Raji (cell line): ENCODE data around the gene MAML3.

Experiments used
- POLR2A ChIP-seq: IDR thresholded peaks from 2 replicates; pipeline ENCODE4 v1.6.1; 2011; ENCODE audit warnings: low read depth, low read length, control low read depth; ENCODE audit not compliant: insufficient read depth

MAML3 gene

DNA sequence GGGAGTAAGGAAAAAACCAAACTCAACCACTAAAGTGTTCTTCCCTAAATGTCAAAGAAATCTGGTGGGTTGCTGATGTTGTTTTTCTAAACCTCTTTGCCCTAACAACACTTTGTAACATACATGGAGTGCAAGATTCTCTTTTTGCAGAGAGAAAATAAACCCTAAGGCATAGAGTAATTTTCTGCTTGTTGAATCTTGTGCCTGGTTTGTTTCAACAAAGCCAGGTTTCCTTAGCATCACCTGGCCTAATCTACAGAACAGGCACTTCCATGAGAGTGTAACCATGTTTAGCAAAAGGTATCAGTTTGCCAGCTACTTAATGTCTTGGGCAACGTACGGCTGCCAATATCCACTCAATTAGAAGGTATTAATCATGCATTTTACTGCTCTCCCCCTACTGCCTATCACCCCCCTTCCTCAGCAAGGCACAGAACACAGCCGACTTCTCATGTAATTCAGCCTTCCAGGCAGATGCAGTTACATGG is 219.2 kb downstream of the MAML3 start:
- no peak for TF ChIP-seq POLR2A

DNA sequence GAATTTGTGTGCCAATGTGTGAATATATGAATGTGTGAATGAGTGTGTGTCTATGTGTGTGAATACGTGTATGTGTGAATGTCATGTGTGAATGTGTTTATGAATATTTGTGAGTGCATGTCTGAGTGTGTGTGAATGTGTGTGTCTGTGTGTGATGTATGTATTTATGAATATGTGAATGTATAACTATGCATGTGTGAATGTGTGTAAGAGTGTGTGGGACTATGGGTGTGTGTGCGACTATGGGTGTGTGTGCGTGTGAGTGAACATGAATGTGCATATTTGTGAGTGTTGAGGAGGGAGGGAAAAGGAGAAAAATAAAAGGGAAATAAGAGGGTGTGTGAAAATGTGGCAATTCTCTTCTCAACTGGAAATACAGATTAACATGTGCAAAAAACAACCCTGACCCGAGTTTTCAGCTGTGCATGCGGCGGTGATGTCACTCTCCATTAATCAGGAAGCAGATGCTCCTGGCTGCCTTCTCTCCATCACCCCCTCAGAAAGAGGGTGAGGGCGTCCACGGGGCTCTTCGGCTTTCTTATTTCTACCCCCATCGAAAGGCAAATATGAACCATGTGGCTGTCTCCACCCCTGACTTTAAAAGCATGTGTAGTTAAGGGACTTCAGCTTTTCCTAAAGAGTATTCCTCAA is 219.8 kb downstream of the MAML3 start:
- no peak for TF ChIP-seq POLR2A

DNA sequence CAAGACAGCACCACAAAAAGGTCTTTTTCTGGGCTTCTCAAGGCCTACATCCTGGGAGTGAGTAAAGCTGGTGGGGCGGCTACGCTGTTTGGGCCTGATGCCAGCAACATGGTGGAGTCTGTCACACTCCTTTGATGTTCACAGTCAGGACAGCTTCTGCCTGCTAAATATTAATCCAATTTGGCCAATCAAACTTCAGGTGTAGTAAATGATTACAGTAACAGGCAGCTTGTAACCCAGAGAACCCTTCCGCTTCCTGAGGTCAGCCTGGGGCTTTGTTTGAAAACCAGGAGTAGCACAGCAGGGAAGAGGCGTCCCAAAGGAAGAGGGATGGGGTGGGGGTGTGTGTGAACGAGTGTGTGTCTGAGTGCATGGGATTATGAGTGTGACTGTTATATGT is 220.4 kb downstream of the MAML3 start:
- no peak for TF ChIP-seq POLR2A

DNA sequence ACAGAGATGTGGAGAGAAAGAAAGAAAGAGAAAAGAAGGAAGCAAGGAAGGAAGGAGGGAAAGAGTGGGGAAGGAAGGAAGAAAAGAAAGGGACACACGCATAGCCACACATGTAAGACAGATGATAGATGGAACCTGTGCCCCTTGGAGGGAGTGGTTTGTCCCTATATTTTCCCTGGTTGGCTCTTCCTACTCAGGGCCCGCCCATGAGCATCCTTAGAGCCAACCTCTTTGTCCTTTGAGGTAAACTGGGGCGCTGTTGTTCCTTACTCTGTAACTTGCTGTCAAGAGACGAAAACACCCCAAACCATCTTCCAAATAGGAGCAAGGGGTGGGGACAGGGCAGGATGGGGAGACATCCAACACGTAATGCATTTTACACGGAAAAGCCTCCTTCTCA is 220.9 kb downstream of the MAML3 start:
- TF ChIP-seq POLR2A = no peak

DNA sequence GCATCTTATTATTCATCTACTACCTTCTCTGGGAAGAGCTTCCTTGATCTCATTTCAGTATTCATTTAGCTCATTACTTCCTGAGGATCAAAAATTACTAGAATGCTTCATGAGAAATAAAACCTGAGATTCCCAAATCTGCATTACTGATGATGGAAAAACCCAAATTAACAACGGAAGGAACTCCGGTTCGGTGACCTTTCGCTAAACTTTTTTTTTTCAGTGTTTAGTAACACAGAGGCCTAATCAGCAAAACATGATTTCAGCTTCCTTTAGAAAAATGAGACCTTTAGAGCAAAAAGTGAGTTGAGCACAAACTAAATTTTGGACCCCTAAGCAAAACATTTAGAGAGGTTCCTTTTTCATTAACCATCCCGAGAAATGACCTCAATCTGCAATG is 229.2 kb downstream of the MAML3 start:
- no peak for TF ChIP-seq POLR2A

DNA sequence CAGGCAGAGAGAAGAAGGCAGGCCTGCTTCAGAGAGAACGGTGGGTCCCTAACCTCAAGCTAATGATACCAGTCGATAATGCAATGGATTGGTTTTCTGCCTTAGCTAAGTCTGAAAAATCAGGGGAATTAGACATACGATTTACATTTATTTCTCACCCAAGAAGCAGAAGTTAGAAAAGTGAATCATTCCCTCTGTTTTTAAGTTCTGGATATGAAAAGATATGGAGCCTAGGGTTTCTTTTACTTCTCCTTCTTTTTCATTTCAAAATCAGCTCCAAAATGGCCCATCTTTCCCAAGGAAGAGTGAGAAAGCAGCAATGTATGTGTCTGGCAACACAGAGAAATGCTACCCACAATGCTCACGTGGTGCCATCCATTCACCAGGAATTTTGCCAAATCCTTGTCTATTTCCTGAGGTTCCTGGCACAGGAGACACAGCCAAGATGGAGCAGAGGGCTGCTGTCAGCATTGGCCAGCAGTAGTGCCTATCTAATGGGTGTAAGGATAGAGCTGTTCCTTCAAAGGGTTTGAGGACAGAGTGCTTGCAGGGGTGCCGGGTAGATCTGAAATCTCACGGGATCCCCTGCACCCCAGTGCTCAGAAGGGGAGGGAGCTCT is 231.5 kb downstream of the MAML3 start:
- no peak for TF ChIP-seq POLR2A

DNA sequence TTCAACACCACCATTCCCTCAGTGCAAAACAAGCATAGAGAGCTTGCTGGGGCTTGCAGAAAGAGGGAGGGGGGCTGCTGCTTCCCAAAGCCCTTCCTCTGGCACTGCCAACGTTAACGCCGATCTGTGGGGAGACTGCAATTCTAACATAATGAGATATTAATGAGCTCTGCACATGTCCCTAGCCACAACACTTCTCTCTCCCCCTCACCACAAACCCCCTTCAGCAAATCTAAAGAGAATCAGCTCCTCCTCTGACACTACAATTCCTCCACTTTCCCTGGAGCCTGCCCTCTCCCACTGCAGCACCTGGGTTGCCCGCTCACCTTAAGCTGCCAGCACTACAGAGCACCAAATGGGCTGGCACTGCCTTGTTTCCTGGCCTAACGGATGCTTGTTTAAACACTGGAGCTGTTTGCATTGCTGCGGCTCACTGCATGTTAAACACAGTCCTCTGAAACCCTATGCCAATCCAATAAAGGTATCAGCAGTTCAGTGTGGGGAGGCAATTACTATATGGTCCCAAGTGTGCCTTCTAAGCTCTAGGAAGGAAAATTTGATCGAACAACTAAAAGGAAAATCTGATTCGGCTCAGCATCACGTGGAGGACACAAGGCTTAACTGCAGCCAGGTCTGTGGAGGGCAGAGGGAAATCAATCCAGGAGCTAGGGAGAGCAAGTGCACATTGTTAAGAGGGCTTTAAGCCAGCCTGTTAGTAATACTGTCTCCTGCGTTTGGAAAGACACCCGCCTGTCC is 232.4 kb downstream of the MAML3 start:
- TF ChIP-seq POLR2A = no peak

DNA sequence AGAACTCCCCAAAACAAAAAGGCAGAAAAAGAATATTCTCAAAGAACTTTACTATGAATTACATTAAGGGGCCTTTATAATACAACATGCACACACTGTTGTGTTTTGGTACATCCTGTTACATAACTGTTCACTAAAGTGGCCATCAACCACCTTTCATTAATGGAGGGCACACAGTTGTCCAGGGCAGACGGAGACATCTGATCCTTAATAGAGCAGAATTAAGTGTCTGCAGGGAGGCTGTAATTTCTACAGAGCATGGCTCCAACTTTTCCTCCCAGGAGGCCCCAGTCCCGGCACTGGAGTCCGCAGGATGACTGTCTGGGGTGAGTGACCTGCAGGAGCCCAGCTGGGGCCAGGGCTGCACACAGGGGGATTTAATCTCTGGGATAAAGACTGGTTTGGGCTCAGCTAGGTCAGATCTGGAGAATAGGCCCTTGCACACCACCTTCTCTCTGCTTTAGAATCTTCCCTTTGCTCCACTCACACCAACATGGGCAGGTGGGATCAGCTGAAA is 233.4 kb downstream of the MAML3 start:
- no peak for TF ChIP-seq POLR2A

DNA sequence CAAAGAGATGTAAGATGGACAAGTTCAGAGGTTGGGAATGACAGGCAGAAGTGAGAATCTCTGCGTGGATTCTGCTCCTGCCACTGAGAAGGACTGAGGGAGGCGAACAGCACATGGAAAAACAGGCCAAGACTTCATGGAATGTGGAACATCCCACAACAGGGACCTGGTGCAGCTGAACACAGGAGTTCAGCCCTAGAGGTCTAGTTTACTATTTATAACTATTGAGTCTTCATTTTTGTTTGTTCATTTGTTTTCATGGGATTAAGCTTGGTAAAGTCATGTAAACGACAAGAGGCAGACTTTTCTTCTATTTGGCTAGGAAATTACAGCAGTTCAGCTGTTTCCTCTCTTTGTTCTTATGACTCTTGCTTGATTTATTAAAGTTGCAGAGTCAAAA is 234.5 kb downstream of the MAML3 start:
- no peak for TF ChIP-seq POLR2A

DNA sequence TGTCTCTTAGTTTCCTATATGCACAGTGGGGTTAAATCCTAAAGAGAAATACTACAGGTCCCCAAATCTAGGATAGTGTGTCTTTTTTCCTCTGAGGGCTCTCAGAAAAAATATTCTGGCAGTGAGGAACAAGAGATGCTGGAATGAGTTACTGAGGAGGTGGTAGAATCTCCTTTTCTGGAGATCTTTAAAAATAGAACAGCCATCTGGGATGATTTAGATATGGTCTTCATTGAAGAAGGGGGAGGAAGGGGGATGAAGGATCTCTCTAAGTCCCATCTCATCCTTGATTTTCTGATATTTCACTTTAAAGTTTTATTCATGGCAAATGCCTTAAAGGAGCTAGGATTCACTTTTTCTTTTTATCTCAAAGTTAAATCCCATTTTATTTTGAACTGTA is 235.0 kb downstream of the MAML3 start:
- no peak for TF ChIP-seq POLR2A

DNA sequence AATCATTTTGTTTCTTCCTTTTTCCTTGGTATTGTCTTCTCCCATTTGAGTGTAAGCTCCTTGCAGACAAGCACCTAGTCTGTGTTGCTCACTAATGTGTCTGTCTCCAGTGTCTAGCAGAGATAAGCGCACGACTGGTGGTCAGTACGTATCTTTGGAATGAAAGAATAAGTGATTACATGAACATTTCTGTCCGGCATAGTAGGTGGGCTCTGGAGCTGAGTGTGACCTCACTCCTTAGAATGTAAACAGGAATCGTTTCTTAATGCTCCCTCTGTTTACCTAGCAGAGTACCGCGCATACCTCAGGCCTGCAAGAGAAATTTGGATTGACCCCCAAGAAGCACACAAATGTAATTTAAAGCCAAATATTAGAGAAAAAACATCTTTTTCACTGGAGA is 235.4 kb downstream of the MAML3 start:
- TF ChIP-seq POLR2A = no peak

DNA sequence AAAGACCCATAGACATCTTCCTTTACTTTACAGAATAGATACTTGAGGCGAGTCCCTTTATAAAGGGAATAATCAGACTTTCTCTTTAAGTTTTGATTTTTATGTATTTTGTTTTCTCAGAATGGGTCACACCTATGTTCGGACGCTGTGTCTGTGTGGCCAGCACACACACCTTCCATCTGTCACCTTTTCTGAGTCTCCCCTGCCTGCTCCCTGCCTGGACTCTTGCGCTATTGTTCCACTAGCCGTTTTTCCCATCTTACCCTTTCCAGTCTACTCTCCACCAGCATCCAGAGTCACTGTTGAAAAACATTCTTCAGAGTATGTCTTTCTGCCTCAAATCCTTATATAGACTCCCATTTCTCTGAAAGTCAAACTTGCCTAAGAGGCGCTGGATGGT is 236.1 kb downstream of the MAML3 start:
- TF ChIP-seq POLR2A = no peak

DNA sequence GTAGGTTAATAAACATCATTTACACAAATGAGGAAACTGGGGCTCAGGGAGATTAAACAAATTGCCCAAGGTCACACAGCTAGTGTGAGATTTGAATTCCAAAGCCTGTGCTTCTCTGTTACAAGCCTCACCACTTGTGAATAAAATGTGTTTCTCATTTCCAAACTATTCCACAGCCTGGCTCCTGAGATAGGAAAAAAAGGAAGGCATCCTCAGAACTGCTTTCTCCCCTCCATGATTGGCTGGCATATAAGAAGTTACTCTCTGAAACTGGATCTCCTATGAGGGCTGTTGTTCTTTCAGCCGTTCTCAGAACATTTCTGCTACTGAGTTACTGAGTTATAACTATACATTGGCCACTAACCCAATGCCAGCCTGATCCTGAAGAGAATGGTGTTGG is 237.9 kb downstream of the MAML3 start:
- no peak for TF ChIP-seq POLR2A

DNA sequence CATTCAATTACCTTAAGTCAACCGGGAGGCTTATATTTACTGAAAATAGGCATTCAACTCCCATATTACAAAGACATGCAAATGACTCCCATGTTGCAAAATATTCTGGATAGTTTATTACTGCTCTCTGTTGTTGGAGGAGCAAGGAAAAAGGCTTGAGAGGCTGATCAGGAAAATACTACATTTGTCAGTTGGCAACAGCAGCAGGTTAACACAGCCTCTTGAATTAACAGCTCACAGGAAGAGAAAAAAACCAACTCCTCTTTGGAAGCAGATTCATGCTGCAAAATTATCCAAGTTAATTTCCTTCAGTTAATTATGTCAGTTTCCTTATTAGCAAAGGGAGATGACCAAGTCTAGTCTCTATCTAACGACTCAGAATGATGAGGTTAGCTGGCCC is 238.9 kb downstream of the MAML3 start:
- no peak for TF ChIP-seq POLR2A

DNA sequence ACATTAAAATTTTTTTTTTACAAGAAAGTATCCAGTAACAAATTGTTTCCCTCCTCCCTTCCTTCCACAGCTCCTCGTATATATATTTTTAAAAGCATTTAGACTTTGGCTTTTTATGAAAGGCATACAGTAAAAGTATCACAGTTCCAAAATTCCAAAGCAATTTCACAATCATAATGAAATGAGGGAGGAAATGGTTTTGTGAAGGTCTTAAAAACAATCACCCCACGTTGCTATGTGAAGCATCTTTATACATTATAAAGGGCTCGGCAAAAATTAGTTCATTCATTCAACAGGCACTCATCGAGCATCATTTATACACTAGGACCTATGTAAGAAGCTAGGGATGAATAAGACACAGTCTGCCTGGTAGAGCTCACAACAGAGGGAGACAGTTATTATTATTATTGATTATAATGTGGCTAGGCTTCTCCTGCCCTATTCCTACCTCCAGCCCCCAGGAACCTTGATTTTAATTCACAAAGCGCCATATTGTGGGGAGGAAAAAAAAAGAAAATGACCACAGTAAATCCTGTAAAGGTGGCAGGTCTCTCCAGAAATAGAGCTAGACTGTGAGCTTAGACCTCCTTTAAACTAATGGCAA is 239.9 kb downstream of the MAML3 start:
- TF ChIP-seq POLR2A = no peak
